Activated T-cell treated with anti-CD3 and anti-CD28 coated beads, Interleukin-2, amount 50 U/mL, for 72 hours (primary cell): ENCODE data around the gene PRAMEF25. TPM values are rescaled to one million over a fixed set of nuclear protein-coding genes. Genes with fewer than 3 reads are reported as not detected.
"Not testable (repeated sequence)": the region's sequence is repeated elsewhere in the genome, so short reads cannot be mapped to it uniquely, and the experiment has no call there.

Experiments
- ATAC-seq, 2 donors: fragments of 150-1000 bp; cut with Tn5 transposase; replicated peaks in 1 of 2; 2 replicates each; pipeline ENCODE4 v1.10.0; 2021; ENCODE audit warnings: moderate library complexity in 2 of 2, mild to moderate bottlenecking in 1 of 2
- DNase-seq, 2 donors: peaks; one replicate each; pipeline ENCODE4 v3.0.0; 2021 to 2022; ENCODE audit warnings: mixed read lengths in 1 of 2
- H3K27ac Mint-ChIP-seq: one replicate; pipeline ENCODE4 v1.8.0; 2022; ENCODE audit warnings: mild to moderate bottlenecking, moderate library complexity, mixed read lengths
- H3K27me3 Mint-ChIP-seq: one replicate; pipeline ENCODE4 v1.8.0; 2022; ENCODE audit warnings: low read depth, mixed read lengths
- H3K36me3 Mint-ChIP-seq, 2 donors: one replicate each; pipeline ENCODE4 v1.8.0; 2022; ENCODE audit warnings: mixed read lengths in 2 of 2, mild to moderate bottlenecking in 1 of 2; ENCODE audit not compliant: insufficient read depth in 2 of 2
- H3K4me1 Mint-ChIP-seq: one replicate; pipeline ENCODE4 v1.8.0; 2022; ENCODE audit warnings: low read depth, mixed read lengths
- H3K4me3 Mint-ChIP-seq, 2 donors: one replicate each; pipeline ENCODE4 v1.8.0; 2022; ENCODE audit warnings: mild to moderate bottlenecking in 2 of 2, mixed read lengths in 2 of 2, moderate library complexity in 2 of 2
- H3K9me3 Mint-ChIP-seq, 2 donors: one replicate each; pipeline ENCODE4 v1.8.0; 2022; ENCODE audit warnings: mixed read lengths in 2 of 2
- total RNA-seq, 2 donors: library from RNA; stranded (reverse); gene quantifications; one replicate each; pipeline ENCODE4 v1.2.3, GENCODE V29; 2022

Gene PRAMEF25
- not detected for total RNA-seq

DNA sequence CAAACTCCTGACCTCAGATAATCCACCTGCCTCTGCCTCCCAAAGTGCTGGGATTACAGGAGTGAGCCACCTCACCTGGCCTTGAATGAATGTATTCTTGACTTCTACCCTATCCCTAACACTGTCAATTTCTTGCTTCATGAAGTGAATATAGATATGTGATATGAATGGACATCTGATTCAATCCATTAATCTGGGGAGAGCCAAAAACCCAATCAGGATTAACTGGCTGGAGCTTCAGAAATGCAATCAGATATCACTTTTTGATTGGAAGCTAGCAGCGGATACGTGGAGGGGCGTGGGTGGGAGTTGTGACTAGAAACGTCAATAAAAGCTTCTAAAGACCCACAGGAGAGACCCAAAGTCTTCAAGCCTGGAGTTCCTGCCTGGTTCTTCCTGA is at the start of gene PRAMEF25:
PRAMEF25 (plus strand) TSS at position 301 of the 400 bp plus-strand sequence. CDS start 2,920 bp downstream, outside the sequence.
- not testable (repeated sequence) for H3K4me1 Mint-ChIP-seq, ATAC-seq, H3K27ac Mint-ChIP-seq, H3K27me3 Mint-ChIP-seq, H3K4me3 Mint-ChIP-seq, H3K9me3 Mint-ChIP-seq, DNase-seq, H3K36me3 Mint-ChIP-seq

- H3K4me1 Mint-ChIP-seq, H3K36me3 Mint-ChIP-seq, H3K27me3 Mint-ChIP-seq, DNase-seq, ATAC-seq, H3K4me3 Mint-ChIP-seq, H3K27ac Mint-ChIP-seq, H3K9me3 Mint-ChIP-seq: not testable (repeated sequence)
These were observed 14.1 kb upstream of the PRAMEF25 start, which contains the start of gene PRAMEF27 for GRCh38 chr1:13056475-13056874. Gene PRAMEF27 (minus strand): TSS chr1:13056575. CDS start chr1:13053659, 2,916 bp downstream.

- not testable (repeated sequence) for ATAC-seq, H3K4me3 Mint-ChIP-seq, H3K27ac Mint-ChIP-seq, H3K36me3 Mint-ChIP-seq, H3K27me3 Mint-ChIP-seq, H3K9me3 Mint-ChIP-seq, H3K4me1 Mint-ChIP-seq, DNase-seq
These were observed 46.2 kb downstream of the PRAMEF25 start, which contains the start of gene HNRNPCL2 for GRCh38 chr1:13116754-13117153. Gene HNRNPCL2 (minus strand): TSS chr1:13116854. CDS start chr1:13116400, 454 bp downstream.

Other genes starting within 250 kb of the PRAMEF25 start
- not detected for gene PRAMEF11, start 239.4 kb upstream of the PRAMEF25 start, total RNA-seq
- gene HNRNPCL1, start 222.1 kb upstream of the PRAMEF25 start, total RNA-seq, result not detected
- gene PRAMEF2, start 213.7 kb upstream of the PRAMEF25 start, total RNA-seq, result not detected
- not detected for gene PRAMEF4, start 184.6 kb upstream of the PRAMEF25 start, total RNA-seq
- not detected for gene PRAMEF10, start 172.5 kb upstream of the PRAMEF25 start, total RNA-seq
- not detected for gene PRAMEF7, start 154.2 kb upstream of the PRAMEF25 start, total RNA-seq
- gene PRAMEF6, start 123.2 kb upstream of the PRAMEF25 start, total RNA-seq, result not detected
- gene PRAMEF27, start 14.2 kb upstream of the PRAMEF25 start, total RNA-seq, result not detected
- not detected for gene HNRNPCL3, start 10.0 kb upstream of the PRAMEF25 start, total RNA-seq
- gene HNRNPCL2, start 46.1 kb downstream of the PRAMEF25 start, total RNA-seq, result not detected
- not detected for gene PRAMEF26, start 85.2 kb downstream of the PRAMEF25 start, total RNA-seq
- gene HNRNPCL4, start 94.9 kb downstream of the PRAMEF25 start, total RNA-seq, result not detected
- gene PRAMEF9, start 101.1 kb downstream of the PRAMEF25 start, total RNA-seq, result not detected
- gene PRAMEF13, start 130.6 kb downstream of the PRAMEF25 start, total RNA-seq, result not detected
- gene PRAMEF18, start 155.4 kb downstream of the PRAMEF25 start, total RNA-seq, result not detected
- gene PRAMEF5, start 183.4 kb downstream of the PRAMEF25 start, total RNA-seq, result not detected
- not detected for gene PRAMEF8, start 214.4 kb downstream of the PRAMEF25 start, total RNA-seq
- gene PRAMEF33, start 232.8 kb downstream of the PRAMEF25 start, total RNA-seq, result not detected
- not detected for gene PRAMEF15, start 244.8 kb downstream of the PRAMEF25 start, total RNA-seq